ENCODE measurements around the gene MYH6. TPM values are rescaled to one million over a fixed set of nuclear protein-coding genes. Genes with fewer than 3 reads are reported as not detected.

Gene MYH6
- total and polyA plus RNA-seq, 4 donors, result 0.05 to 0.17 (median 0.06) TPM; not detected in 1

DNA sequence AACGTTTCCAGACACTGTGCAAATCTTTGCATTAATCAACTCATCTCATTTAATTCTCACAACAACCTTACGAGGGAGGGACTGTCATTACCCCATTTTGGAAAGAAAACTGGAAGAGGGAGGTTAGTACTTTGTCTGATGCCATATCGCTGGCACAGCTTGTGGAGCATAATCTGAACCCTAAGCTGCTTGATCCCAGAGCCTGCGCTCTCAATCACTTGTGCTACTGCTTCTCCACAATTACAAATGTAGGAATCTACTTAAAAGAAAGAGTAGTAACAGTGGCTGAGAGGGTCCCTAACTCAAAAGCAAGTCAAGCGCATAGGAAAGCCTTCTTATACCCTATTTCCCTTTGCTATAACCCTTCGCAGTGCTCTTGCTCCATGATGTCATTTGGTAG, 46.3 kb downstream of the MYH6 start:
- Histone ChIP-seq H3K4me1 (ENCODE audit: control insufficient read depth in 4 of 4, insufficient read depth in 4 of 4, low read length in 3 of 4) (peaks cover 2 to 12% (median 9%) of the 10 kb centered on the region in 4 donors), H3K27me3 (ENCODE audit: control insufficient read depth in 4 of 4, insufficient read depth in 4 of 4, low read length in 3 of 4) (peaks cover 0 to 8% (median 6%) of the 10 kb centered on the region in 4 donors), H3K4me3 (ENCODE audit: low read depth in 1 of 3, low read length in 3 of 3) (no peak overlapping the region), H3K27ac (ENCODE audit: low read depth in 1 of 2, low read length in 2 of 2) (no peak overlapping the region), H3K36me3 (ENCODE audit: control insufficient read depth in 4 of 4, insufficient read depth in 3 of 4, low read depth in 1 of 4, low read length in 3 of 4) (no peaks in the 10 kb centered on the region), H3K9ac (ENCODE audit: low read depth in 1 of 2, low read length in 2 of 2) (no peak overlapping the region), H3K9me3 (ENCODE audit: control insufficient read depth in 4 of 4, low read length in 3 of 4) (no peaks in the 10 kb centered on the region)
- DNase-seq (ENCODE audit: low spot score), result no peak
- no peak for TF ChIP-seq JUND (IDR thresholded peaks at IDR 0.05)
- TF ChIP-seq RAD21 (IDR thresholded peaks at IDR 0.05), result no peak
- TF ChIP-seq, protein P1, sequence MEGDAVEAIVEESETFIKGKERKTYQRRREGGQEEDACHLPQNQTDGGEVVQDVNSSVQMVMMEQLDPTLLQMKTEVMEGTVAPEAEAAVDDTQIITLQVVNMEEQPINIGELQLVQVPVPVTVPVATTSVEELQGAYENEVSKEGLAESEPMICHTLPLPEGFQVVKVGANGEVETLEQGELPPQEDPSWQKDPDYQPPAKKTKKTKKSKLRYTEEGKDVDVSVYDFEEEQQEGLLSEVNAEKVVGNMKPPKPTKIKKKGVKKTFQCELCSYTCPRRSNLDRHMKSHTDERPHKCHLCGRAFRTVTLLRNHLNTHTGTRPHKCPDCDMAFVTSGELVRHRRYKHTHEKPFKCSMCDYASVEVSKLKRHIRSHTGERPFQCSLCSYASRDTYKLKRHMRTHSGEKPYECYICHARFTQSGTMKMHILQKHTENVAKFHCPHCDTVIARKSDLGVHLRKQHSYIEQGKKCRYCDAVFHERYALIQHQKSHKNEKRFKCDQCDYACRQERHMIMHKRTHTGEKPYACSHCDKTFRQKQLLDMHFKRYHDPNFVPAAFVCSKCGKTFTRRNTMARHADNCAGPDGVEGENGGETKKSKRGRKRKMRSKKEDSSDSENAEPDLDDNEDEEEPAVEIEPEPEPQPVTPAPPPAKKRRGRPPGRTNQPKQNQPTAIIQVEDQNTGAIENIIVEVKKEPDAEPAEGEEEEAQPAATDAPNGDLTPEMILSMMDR (IDR thresholded peaks at IDR 0.05; ENCODE audit: low read depth, low read length, missing input control), result no peak
- TF ChIP-seq, protein P2, sequence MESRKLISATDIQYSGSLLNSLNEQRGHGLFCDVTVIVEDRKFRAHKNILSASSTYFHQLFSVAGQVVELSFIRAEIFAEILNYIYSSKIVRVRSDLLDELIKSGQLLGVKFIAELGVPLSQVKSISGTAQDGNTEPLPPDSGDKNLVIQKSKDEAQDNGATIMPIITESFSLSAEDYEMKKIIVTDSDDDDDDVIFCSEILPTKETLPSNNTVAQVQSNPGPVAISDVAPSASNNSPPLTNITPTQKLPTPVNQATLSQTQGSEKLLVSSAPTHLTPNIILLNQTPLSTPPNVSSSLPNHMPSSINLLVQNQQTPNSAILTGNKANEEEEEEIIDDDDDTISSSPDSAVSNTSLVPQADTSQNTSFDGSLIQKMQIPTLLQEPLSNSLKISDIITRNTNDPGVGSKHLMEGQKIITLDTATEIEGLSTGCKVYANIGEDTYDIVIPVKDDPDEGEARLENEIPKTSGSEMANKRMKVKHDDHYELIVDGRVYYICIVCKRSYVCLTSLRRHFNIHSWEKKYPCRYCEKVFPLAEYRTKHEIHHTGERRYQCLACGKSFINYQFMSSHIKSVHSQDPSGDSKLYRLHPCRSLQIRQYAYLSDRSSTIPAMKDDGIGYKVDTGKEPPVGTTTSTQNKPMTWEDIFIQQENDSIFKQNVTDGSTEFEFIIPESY (IDR thresholded peaks at IDR 0.05), result no peak
- no peak for TF ChIP-seq HNF4G (IDR thresholded peaks at IDR 0.05)
- no peak for TF ChIP-seq FOXA1 (IDR thresholded peaks at IDR 0.05)
- TF ChIP-seq FOXA2 (IDR thresholded peaks at IDR 0.05), result no peak
- TF ChIP-seq, protein P3, sequence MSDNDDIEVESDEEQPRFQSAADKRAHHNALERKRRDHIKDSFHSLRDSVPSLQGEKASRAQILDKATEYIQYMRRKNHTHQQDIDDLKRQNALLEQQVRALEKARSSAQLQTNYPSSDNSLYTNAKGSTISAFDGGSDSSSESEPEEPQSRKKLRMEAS (IDR thresholded peaks at IDR 0.05), result no peak
- no peak for TF ChIP-seq EGR1 (IDR thresholded peaks at IDR 0.05; ENCODE audit: low read depth in 2 of 2)
- no peak for TF ChIP-seq NR2F2 (IDR thresholded peaks at IDR 0.05)
- no peak for TF ChIP-seq YY1 (IDR thresholded peaks at IDR 0.05)
- TF ChIP-seq GABPA (IDR thresholded peaks at IDR 0.05 in 1 of 2, conservative IDR thresholded peaks at IDR 0.05 in 1 of 2), result no peak
- TF ChIP-seq TAF1 (conservative IDR thresholded peaks at IDR 0.05), result no peak
- TF ChIP-seq RXRA (IDR thresholded peaks at IDR 0.05), result no peak
- WGBS, result 76% methylated on average over 6 of the region's 6 CpGs

DNA sequence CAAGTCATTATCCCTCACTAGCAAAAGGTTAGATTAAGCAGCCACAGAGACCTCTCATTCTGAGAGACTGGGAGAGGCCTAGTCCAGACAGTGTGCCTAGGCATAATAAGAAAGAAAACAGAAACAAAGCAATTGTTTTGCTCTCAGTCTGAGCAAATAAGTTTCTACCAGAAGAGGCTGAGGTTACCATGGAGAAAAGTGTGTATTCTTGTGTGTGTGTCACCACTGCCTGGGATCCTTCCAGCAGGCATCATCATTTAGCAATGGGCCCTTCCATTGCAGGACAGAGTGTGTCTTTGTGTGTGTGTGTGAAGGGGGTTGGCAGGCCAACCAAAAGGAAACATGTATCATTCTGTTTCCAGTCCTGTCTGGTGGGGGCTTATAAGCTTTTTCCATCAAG, 46.8 kb downstream of the MYH6 start:
- no peak overlapping the region for H3K4me3 ChIP-seq (ENCODE audit: low read depth in 1 of 3, low read length in 3 of 3)
- peaks cover 0 to 7% (median 5%) of the 10 kb centered on the region in 4 donors for H3K27me3 ChIP-seq (ENCODE audit: control insufficient read depth in 4 of 4, insufficient read depth in 4 of 4, low read length in 3 of 4)
- DNase-seq (ENCODE audit: low spot score), result no peak
- H3K4me1 ChIP-seq (ENCODE audit: control insufficient read depth in 4 of 4, insufficient read depth in 4 of 4, low read length in 3 of 4), result peaks cover 2 to 12% (median 9%) of the 10 kb centered on the region in 4 donors
- H3K36me3 ChIP-seq (ENCODE audit: control insufficient read depth in 4 of 4, insufficient read depth in 3 of 4, low read depth in 1 of 4, low read length in 3 of 4), result no peaks in the 10 kb centered on the region
- no peak overlapping the region for H3K9ac ChIP-seq (ENCODE audit: low read depth in 1 of 2, low read length in 2 of 2)
- H3K9me3 ChIP-seq (ENCODE audit: control insufficient read depth in 4 of 4, low read length in 3 of 4), result no peaks in the 10 kb centered on the region
- no peak overlapping the region for H3K27ac ChIP-seq (ENCODE audit: low read depth in 1 of 2, low read length in 2 of 2)
- TF ChIP-seq, protein P3 (IDR thresholded peaks at IDR 0.05), result no peak
- TF ChIP-seq EGR1 (IDR thresholded peaks at IDR 0.05; ENCODE audit: low read depth in 2 of 2) (no peak), HNF4A (conservative IDR thresholded peaks at IDR 0.05) (no peak), GABPA (IDR thresholded peaks at IDR 0.05 in 1 of 2, conservative IDR thresholded peaks at IDR 0.05 in 1 of 2) (no peak), SP1 (IDR thresholded peaks at IDR 0.05) (no peak), FOXA1 (IDR thresholded peaks at IDR 0.05) (no peak), HNF4G (IDR thresholded peaks at IDR 0.05) (no peak), JUND (IDR thresholded peaks at IDR 0.05) (no peak), YY1 (IDR thresholded peaks at IDR 0.05) (no peak), RAD21 (IDR thresholded peaks at IDR 0.05) (no peak), TAF1 (conservative IDR thresholded peaks at IDR 0.05) (no peak), RXRA (IDR thresholded peaks at IDR 0.05) (no peak), FOXA2 (IDR thresholded peaks at IDR 0.05) (no peak), NR2F2 (IDR thresholded peaks at IDR 0.05) (no peak)
- TF ChIP-seq, protein P4, sequence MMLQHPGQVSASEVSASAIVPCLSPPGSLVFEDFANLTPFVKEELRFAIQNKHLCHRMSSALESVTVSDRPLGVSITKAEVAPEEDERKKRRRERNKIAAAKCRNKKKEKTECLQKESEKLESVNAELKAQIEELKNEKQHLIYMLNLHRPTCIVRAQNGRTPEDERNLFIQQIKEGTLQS (IDR thresholded peaks at IDR 0.05), result no peak
- TF ChIP-seq, protein P2 (IDR thresholded peaks at IDR 0.05), result no peak
- TF ChIP-seq, protein P5, sequence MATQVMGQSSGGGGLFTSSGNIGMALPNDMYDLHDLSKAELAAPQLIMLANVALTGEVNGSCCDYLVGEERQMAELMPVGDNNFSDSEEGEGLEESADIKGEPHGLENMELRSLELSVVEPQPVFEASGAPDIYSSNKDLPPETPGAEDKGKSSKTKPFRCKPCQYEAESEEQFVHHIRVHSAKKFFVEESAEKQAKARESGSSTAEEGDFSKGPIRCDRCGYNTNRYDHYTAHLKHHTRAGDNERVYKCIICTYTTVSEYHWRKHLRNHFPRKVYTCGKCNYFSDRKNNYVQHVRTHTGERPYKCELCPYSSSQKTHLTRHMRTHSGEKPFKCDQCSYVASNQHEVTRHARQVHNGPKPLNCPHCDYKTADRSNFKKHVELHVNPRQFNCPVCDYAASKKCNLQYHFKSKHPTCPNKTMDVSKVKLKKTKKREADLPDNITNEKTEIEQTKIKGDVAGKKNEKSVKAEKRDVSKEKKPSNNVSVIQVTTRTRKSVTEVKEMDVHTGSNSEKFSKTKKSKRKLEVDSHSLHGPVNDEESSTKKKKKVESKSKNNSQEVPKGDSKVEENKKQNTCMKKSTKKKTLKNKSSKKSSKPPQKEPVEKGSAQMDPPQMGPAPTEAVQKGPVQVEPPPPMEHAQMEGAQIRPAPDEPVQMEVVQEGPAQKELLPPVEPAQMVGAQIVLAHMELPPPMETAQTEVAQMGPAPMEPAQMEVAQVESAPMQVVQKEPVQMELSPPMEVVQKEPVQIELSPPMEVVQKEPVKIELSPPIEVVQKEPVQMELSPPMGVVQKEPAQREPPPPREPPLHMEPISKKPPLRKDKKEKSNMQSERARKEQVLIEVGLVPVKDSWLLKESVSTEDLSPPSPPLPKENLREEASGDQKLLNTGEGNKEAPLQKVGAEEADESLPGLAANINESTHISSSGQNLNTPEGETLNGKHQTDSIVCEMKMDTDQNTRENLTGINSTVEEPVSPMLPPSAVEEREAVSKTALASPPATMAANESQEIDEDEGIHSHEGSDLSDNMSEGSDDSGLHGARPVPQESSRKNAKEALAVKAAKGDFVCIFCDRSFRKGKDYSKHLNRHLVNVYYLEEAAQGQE (IDR thresholded peaks at IDR 0.05), result no peak
- TF ChIP-seq, protein P1 (IDR thresholded peaks at IDR 0.05; ENCODE audit: low read depth, low read length, missing input control), result no peak

Data from liver (tissue), 9 donors.